ENCODE results near the gene SAMD4B.
"Not testable (repeated sequence)": the region's sequence is repeated elsewhere in the genome, so short reads cannot be mapped to it uniquely, and the experiment has no call there.

Gene SAMD4B

GRCh38 chr19:39307046-39307821 is 35.0 kb upstream of the SAMD4B start:
- no peaks in the 10 kb centered on the region for H3K27me3 ChIP-seq (ENCODE audit: insufficient read depth, poor library complexity, severe bottlenecking)
- DNase-seq (ENCODE audit: low read depth in 1 of 2, low spot score in 1 of 2): no peak
- no peak overlapping the region for H3K4me3 ChIP-seq (replicated peaks; ENCODE audit: insufficient read depth, low read length)
- no peak for TF ChIP-seq REST (IDR thresholded peaks at IDR 0.05; ENCODE audit: insufficient replicate concordance, low read depth)
- TF ChIP-seq SPI1 (IDR thresholded peaks at IDR 0.05; ENCODE audit: borderline replicate concordance, low read depth): no peak
- TF ChIP-seq POLR2AphosphoS5 (IDR thresholded peaks at IDR 0.05; ENCODE audit: low read depth): no peak
- no peak overlapping the region for H3K27ac ChIP-seq (replicated peaks)

GRCh38 chr19:39307822-39308530 is 34.2 kb upstream of the SAMD4B start:
- no peaks in the 10 kb centered on the region for H3K27me3 ChIP-seq (ENCODE audit: insufficient read depth, poor library complexity, severe bottlenecking)
- no peak overlapping the region for H3K4me3 ChIP-seq (replicated peaks; ENCODE audit: insufficient read depth, low read length)
- no peak overlapping the region for H3K27ac ChIP-seq (replicated peaks)
- DNase-seq (ENCODE audit: low read depth in 1 of 2, low spot score in 1 of 2): no peak
- TF ChIP-seq CTCF (IDR thresholded peaks at IDR 0.05; ENCODE audit: insufficient read depth, low read length): no peak
- TF ChIP-seq POLR2AphosphoS5 (IDR thresholded peaks at IDR 0.05; ENCODE audit: low read depth): no peak
- no peak for TF ChIP-seq GABPA (IDR thresholded peaks at IDR 0.05; ENCODE audit: low read depth)

GRCh38 chr19:39308531-39309304 is 33.5 kb upstream of the SAMD4B start:
- DNase-seq (ENCODE audit: low read depth in 1 of 2, low spot score in 1 of 2): no peak
- no peaks in the 10 kb centered on the region for H3K27me3 ChIP-seq (ENCODE audit: insufficient read depth, poor library complexity, severe bottlenecking)
- H3K4me3 ChIP-seq (replicated peaks; ENCODE audit: insufficient read depth, low read length): no peak overlapping the region
- TF ChIP-seq SPI1 (IDR thresholded peaks at IDR 0.05; ENCODE audit: borderline replicate concordance, low read depth) (no peak), POLR2AphosphoS5 (IDR thresholded peaks at IDR 0.05; ENCODE audit: low read depth) (no peak), REST (IDR thresholded peaks at IDR 0.05; ENCODE audit: insufficient replicate concordance, low read depth) (no peak), GABPA (IDR thresholded peaks at IDR 0.05; ENCODE audit: low read depth) (no peak), CTCF (IDR thresholded peaks at IDR 0.05; ENCODE audit: insufficient read depth, low read length) (no peak)
- no peak overlapping the region for H3K27ac ChIP-seq (replicated peaks)

- H3K27me3 ChIP-seq (ENCODE audit: insufficient read depth, poor library complexity, severe bottlenecking); H3K27ac ChIP-seq (replicated peaks); DNase-seq (ENCODE audit: low read depth in 1 of 2, low spot score in 1 of 2); H3K4me3 ChIP-seq (replicated peaks; ENCODE audit: insufficient read depth, low read length): not testable (repeated sequence)
Observed at GRCh38 chr19:39309305-39309670, 32.9 kb upstream of the SAMD4B start.

Measured in HL-60 (cell line).